DOHH2 (cell line): ENCODE data around the gene UNC79.

ENCODE experiments used
- H3F3A ChIP-seq: fragments of 200-600 bp; sonication (generic), shearing (Covaris generic); 2 replicates; pipeline ENCODE4 v1.6.0; 2016; ENCODE audit warnings: antibody characterized with exemption, mild to moderate bottlenecking; ENCODE audit not compliant: control insufficient read depth, insufficient read depth
- H3K27ac ChIP-seq: fragments of 200-600 bp; sonication (generic); 2 replicates; pipeline ENCODE4 v1.5.1; 2014; ENCODE audit warnings: low read depth, mild to moderate bottlenecking, low read length, moderate library complexity
- H3K27me3 ChIP-seq: fragments of 200-600 bp; sonication (generic); 2 replicates; pipeline ENCODE4 v1.6.1; 2014; ENCODE audit warnings: mild to moderate bottlenecking, low read length, mixed read lengths; ENCODE audit not compliant: control insufficient read depth
- H3K36me3 ChIP-seq: fragments of 200-600 bp; sonication (generic); 2 replicates; pipeline ENCODE4 v1.6.1; 2014; ENCODE audit warnings: mild to moderate bottlenecking, low read length, moderate library complexity, mixed read lengths; ENCODE audit not compliant: control insufficient read depth
- H3K4me1 ChIP-seq: fragments of 200-600 bp; sonication (generic); 2 replicates; pipeline ENCODE4 v1.6.1; 2014; ENCODE audit warnings: mild to moderate bottlenecking, low read length, mixed read lengths; ENCODE audit not compliant: control insufficient read depth
- H3K4me2 ChIP-seq: fragments of 200-600 bp; sonication (generic); 2 replicates; pipeline ENCODE4 v1.6.0; 2014; ENCODE audit warnings: mild to moderate bottlenecking, low read length, moderate library complexity
- H3K4me3 ChIP-seq: fragments of 200-600 bp; sonication (generic); 2 replicates; pipeline ENCODE4 v1.5.1; 2014; ENCODE audit warnings: mild to moderate bottlenecking, low read length, mixed read lengths
- H3K79me2 ChIP-seq: fragments of 200-600 bp; sonication (generic); 2 replicates; pipeline ENCODE4 v1.6.1; 2014; ENCODE audit warnings: mild to moderate bottlenecking, low read length, mixed read lengths; ENCODE audit not compliant: control insufficient read depth
- H3K9me2 ChIP-seq: fragments of 200-600 bp; sonication (generic); replicated peaks from 2 replicates; pipeline ENCODE4 v1.6.1; 2014; ENCODE audit warnings: mild to moderate bottlenecking, low read length, mixed read lengths; ENCODE audit not compliant: control insufficient read depth
- H3K9me3 ChIP-seq: fragments of 200-600 bp; sonication (generic); 2 replicates; pipeline ENCODE4 v1.6.1; 2014; ENCODE audit warnings: antibody characterized with exemption, low read length, mixed read lengths; ENCODE audit not compliant: control insufficient read depth, insufficient read depth
- H4K20me1 ChIP-seq: fragments of 200-600 bp; sonication (generic); 2 replicates; pipeline ENCODE4 v1.6.0; 2014; ENCODE audit warnings: low read depth, mild to moderate bottlenecking, antibody characterized with exemption, low read length, moderate library complexity; ENCODE audit not compliant: control insufficient read depth, insufficient read depth
- CTCF ChIP-seq: fragments of 200-600 bp; sonication (generic); IDR thresholded peaks from one replicate; pipeline ENCODE4 v1.5.1; 2014; ENCODE audit warnings: antibody characterized with exemption, mild to moderate bottlenecking, low read depth, low read length; ENCODE audit not compliant: poor library complexity, severe bottlenecking
- EZH2phosphoT487 ChIP-seq: fragments of 200-600 bp; sonication (generic); IDR thresholded peaks from 2 replicates; pipeline ENCODE4 v1.6.1; 2017; ENCODE audit warnings: borderline replicate concordance, mild to moderate bottlenecking, antibody characterized with exemption, low read length, moderate library complexity, mixed read lengths

The UNC79 gene

GRCh38 chr14:93682459-93682858 is 251.7 kb downstream of the UNC79 start:
- TF ChIP-seq EZH2phosphoT487 (no peak), CTCF (no peak)
- H3K9me3 ChIP-seq: peaks cover 5% of the 10 kb centered on the region
- H3K4me3 ChIP-seq: no peak overlapping the region
- H3K4me1 ChIP-seq: no peaks in the 10 kb centered on the region
- no peaks in the 10 kb centered on the region for H3F3A ChIP-seq
- H3K27ac ChIP-seq: no peak overlapping the region
- 0 out of 2 replicates have a peak, but pooled peaks cover 4% of the 10 kb centered on the region for H3K27me3 ChIP-seq
- no peaks in the 10 kb centered on the region for H3K36me3 ChIP-seq
- no peaks in the 10 kb centered on the region for H3K79me2 ChIP-seq
- H4K20me1 ChIP-seq: no peaks in the 10 kb centered on the region
- H3K9me2 ChIP-seq: no peaks in the 10 kb centered on the region
- H3K4me2 ChIP-seq: no peak overlapping the region

GRCh38 chr14:93683226-93683625 is 252.5 kb downstream of the UNC79 start:
- H3K9me3 ChIP-seq: peaks cover 5% of the 10 kb centered on the region
- H3K4me3 ChIP-seq: no peak overlapping the region
- no peak overlapping the region for H3K27ac ChIP-seq
- H3K36me3 ChIP-seq: no peaks in the 10 kb centered on the region
- no peaks in the 10 kb centered on the region for H3F3A ChIP-seq
- no peaks in the 10 kb centered on the region for H3K9me2 ChIP-seq
- TF ChIP-seq CTCF: no peak
- TF ChIP-seq EZH2phosphoT487: no peak
- H3K79me2 ChIP-seq: no peaks in the 10 kb centered on the region
- no peak overlapping the region for H3K4me2 ChIP-seq
- H3K4me1 ChIP-seq: no peaks in the 10 kb centered on the region
- H4K20me1 ChIP-seq: no peaks in the 10 kb centered on the region
- H3K27me3 ChIP-seq: 0 out of 2 replicates have a peak, but pooled peaks cover 4% of the 10 kb centered on the region

- H3K9me2 ChIP-seq: no peaks in the 10 kb centered on the region
- H3K36me3 ChIP-seq: no peaks in the 10 kb centered on the region
- no peak for TF ChIP-seq CTCF
- no peak for TF ChIP-seq EZH2phosphoT487
- no peak overlapping the region for H3K27ac ChIP-seq
- H3K4me3 ChIP-seq: no peak overlapping the region
- no peak overlapping the region for H3K4me2 ChIP-seq
- H3K27me3 ChIP-seq: 0 out of 2 replicates have a peak, but pooled peaks cover 4% of the 10 kb centered on the region
- no peaks in the 10 kb centered on the region for H3K79me2 ChIP-seq
- no peaks in the 10 kb centered on the region for H3F3A ChIP-seq
- H4K20me1 ChIP-seq: no peaks in the 10 kb centered on the region
- H3K9me3 ChIP-seq: peaks cover 5% of the 10 kb centered on the region
- no peaks in the 10 kb centered on the region for H3K4me1 ChIP-seq
Observed at GRCh38 chr14:93685121-93685895, 254.6 kb downstream of the UNC79 start.
